Upper lobe of right lung (tissue), 1 donor: ENCODE data around the gene NPHP4. TPM values are rescaled to one million over a fixed set of nuclear protein-coding genes. Genes with fewer than 3 reads are reported as not detected.

Source experiments
- ATAC-seq: fragments of 200-7000 bp; cut with Tn5 transposase; one replicate; pipeline ENCODE4 v1.9.1; 2020; ENCODE audit warnings: mild to moderate bottlenecking, moderate library complexity
- DNase-seq: peaks from one replicate; pipeline ENCODE4 v3.0.0-alpha.2; 2020
- H3K27ac ChIP-seq: fragments of 200-600 bp; one replicate; pipeline ENCODE4 v1.8.0; 2022
- H3K27me3 ChIP-seq: fragments of 200-600 bp; one replicate; pipeline ENCODE4 v1.8.0; 2022; ENCODE audit warnings: mild to moderate bottlenecking
- H3K36me3 ChIP-seq: fragments of 200-600 bp; one replicate; pipeline ENCODE4 v1.8.0; 2022
- H3K4me1 ChIP-seq: fragments of 200-600 bp; one replicate; pipeline ENCODE4 v1.8.0; 2022
- H3K4me3 ChIP-seq: fragments of 200-600 bp; one replicate; pipeline ENCODE4 v1.8.0; 2022; ENCODE audit warnings: mild to moderate bottlenecking
- H3K9me3 ChIP-seq: fragments of 200-600 bp; one replicate; pipeline ENCODE4 v1.8.0; 2022
- intact Hi-C: fragments of 100-400 bp; cut with DNase I; formaldehyde crosslinking; loops from one replicate; pipeline ENCODE4 v1.11.0; 2022
- total RNA-seq: library from RNA; stranded (reverse); fragmentation: NEBNext Ultra II Directional; extraction: Animal tissue kit (Norgen Biotek cat#: 25700); gene quantifications from one replicate; pipeline ENCODE4 v1.2.1, GENCODE V29; 2021
- TF ChIP-seq, protein P1 (sequence below): fragments of 200-600 bp; IDR thresholded peaks from one replicate; pipeline ENCODE4 v1.8.0; 2022; ENCODE audit warnings: antibody characterized with exemption
- donor health status: DM: no; HTN: yes; CAD: no; lungs with severe emphysema.

NPHP4 gene
- total RNA-seq, 1 donor from 2014 or later = 14.6 TPM

- no peaks in the 10 kb centered on the region for H3K36me3 ChIP-seq
- no peak for ATAC-seq
Observed at GRCh38 chr1:6010554-6010953, 18.3 kb upstream of the NPHP4 start.

GRCh38 chr1:6009120-6010040, 17.2 kb upstream of the NPHP4 start:
- Histone ChIP-seq H3K27me3 (no peaks in the 10 kb centered on the region), H3K9me3 (no peaks in the 10 kb centered on the region), H3K27ac (no peak overlapping the region), H3K4me1 (no peaks in the 10 kb centered on the region), H3K4me3 (no peak overlapping the region), H3K36me3 (no peaks in the 10 kb centered on the region)
- peak; percentile 51 for DNase-seq
- ATAC-seq = peak; percentile 71
- intact Hi-C loops = no loop called here
- TF ChIP-seq, protein P1, sequence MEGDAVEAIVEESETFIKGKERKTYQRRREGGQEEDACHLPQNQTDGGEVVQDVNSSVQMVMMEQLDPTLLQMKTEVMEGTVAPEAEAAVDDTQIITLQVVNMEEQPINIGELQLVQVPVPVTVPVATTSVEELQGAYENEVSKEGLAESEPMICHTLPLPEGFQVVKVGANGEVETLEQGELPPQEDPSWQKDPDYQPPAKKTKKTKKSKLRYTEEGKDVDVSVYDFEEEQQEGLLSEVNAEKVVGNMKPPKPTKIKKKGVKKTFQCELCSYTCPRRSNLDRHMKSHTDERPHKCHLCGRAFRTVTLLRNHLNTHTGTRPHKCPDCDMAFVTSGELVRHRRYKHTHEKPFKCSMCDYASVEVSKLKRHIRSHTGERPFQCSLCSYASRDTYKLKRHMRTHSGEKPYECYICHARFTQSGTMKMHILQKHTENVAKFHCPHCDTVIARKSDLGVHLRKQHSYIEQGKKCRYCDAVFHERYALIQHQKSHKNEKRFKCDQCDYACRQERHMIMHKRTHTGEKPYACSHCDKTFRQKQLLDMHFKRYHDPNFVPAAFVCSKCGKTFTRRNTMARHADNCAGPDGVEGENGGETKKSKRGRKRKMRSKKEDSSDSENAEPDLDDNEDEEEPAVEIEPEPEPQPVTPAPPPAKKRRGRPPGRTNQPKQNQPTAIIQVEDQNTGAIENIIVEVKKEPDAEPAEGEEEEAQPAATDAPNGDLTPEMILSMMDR = no peak

More at GRCh38 chr1:6010554-6010953, 18.3 kb upstream of the NPHP4 start:
- Histone ChIP-seq H3K4me3 (no peak overlapping the region), H3K9me3 (no peaks in the 10 kb centered on the region), H3K4me1 (no peaks in the 10 kb centered on the region), H3K27me3 (no peaks in the 10 kb centered on the region), H3K27ac (no peak overlapping the region)
- no peak for DNase-seq
- TF ChIP-seq, protein P1 = no peak
- intact Hi-C loops = no loop called here

- no peaks in the 10 kb centered on the region for H3K27me3 ChIP-seq
- ATAC-seq = no peak
- intact Hi-C loops = no loop called here
- no peak overlapping the region for H3K27ac ChIP-seq
- no peaks in the 10 kb centered on the region for H3K36me3 ChIP-seq
- no peaks in the 10 kb centered on the region for H3K9me3 ChIP-seq
- DNase-seq = peak; percentile 20
- no peaks in the 10 kb centered on the region for H3K4me1 ChIP-seq
- TF ChIP-seq, protein P1 = no peak
- no peak overlapping the region for H3K4me3 ChIP-seq
Observed at GRCh38 chr1:6008696-6009095, 16.5 kb upstream of the NPHP4 start.

GRCh38 chr1:6008084-6008415, 15.8 kb upstream of the NPHP4 start:
- Histone ChIP-seq H3K9me3 (no peaks in the 10 kb centered on the region), H3K27ac (no peak overlapping the region), H3K36me3 (no peaks in the 10 kb centered on the region), H3K4me1 (no peaks in the 10 kb centered on the region), H3K4me3 (no peak overlapping the region), H3K27me3 (no peaks in the 10 kb centered on the region)
- TF ChIP-seq, protein P1 = no peak
- intact Hi-C loops = no loop called here
- ATAC-seq (no peak), DNase-seq (peak; percentile 39)

GRCh38 chr1:6007318-6008083, 15.3 kb upstream of the NPHP4 start:
- ATAC-seq (no peak), DNase-seq (peak; percentile 44)
- Histone ChIP-seq H3K9me3 (no peaks in the 10 kb centered on the region), H3K27ac (no peak overlapping the region), H3K4me1 (no peaks in the 10 kb centered on the region), H3K36me3 (no peaks in the 10 kb centered on the region), H3K4me3 (no peak overlapping the region), H3K27me3 (no peaks in the 10 kb centered on the region)
- intact Hi-C loops = no loop called here
- TF ChIP-seq, protein P1 = no peak
